HG02623 (cell line): ENCODE data around the gene NPR3.
"Not testable (repeated sequence)": the region's sequence is repeated elsewhere in the genome, so short reads cannot be mapped to it uniquely, and the experiment has no call there.

Experiments used
- ATAC-seq: cut with Tn5 transposase; IDR thresholded peaks from one replicate; pipeline ENCODE4 v1.9.1; 2021; ENCODE audit warnings: moderate library complexity; ENCODE audit not compliant: unreplicated experiment

Gene NPR3

DNA sequence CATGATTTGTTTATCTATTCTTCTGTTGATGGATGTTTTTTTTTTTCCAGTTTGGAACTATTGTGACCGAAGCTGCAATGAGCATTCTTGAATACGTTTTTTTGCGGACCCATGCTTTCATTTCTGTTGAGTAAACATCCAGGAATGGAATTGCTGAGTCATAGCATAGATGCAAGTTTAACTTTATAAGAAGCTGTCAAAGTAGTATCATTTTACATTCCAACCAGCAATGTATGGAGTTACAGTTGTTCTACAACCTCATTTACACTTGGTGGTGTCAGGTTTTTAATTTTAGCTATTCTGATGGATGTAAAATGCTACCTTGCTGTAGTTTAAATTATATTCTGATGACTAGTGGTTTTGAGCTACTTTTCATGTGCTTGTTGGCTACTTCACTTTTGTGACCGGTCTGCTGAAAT is 49.0 kb downstream of the NPR3 start:
- no peak for ATAC-seq

DNA sequence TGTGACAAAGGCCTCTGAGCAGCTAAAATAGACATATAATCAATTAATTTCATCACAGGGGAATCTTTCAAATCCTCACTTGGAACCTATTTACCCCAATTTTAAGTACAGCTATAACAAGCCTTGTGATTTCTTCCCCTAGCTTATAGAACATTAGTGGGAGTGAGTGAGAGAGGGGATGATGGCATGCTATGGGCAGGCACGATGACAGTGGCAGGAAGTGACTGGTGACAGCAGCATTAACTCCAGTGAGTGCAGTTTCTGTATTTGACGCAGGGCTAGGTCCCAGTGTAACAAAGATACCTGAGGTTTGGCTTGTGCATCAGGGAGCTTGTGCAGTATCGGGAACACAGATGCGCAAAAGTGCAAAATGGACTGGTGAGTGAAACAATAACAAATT is 54.1 kb downstream of the NPR3 start:
- ATAC-seq, result no peak

DNA sequence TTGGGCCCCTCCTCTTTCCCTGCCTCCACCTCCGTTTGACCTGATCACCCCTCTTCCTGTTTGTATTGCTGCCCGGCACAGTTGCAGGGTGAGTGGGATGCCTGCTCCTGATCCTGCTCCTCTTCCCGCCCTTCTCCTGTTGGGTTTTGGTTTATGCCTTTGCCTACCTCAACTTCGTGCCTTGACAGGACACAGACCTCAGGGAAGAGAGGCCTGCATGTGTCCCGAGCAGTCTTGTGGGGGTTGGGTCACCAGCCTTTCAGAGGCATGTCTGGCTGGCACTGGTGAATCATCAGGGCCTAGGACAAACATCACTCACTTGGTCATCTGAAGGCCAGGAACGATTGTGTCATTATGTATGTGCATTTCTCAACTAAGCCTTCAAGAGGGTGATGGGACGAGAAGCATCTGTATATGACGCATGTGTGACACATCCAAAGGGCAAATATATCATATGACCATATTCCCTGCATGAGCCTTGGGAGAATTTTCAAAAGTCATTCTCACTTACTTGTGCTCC is 56.9 kb downstream of the NPR3 start:
- no peak for ATAC-seq

GRCh38 chr5:32769711-32770110 is 58.6 kb downstream of the NPR3 start:
- ATAC-seq, result no peak

DNA sequence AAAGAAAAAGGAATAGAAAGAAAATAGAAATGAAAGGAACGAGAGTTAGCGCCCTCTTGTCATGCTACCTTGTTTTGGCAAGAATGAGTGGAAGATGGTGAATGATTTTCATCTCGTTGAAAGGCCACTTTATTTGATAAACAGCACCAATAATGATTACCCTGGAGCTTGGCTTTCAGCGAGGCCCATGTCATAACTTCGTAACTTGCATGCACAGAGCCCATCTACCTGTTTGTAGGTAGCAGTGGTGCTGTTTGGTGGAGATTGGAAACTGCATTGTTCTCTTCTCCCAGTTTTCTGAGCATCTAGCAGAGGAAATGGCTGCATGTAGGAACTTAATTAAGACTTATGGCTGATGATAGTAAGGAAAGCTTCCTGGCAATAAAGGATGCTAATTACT is 59.3 kb downstream of the NPR3 start:
- no peak for ATAC-seq

- ATAC-seq, result no peak
Observed at GRCh38 chr5:32771037-32771436, 59.9 kb downstream of the NPR3 start.

GRCh38 chr5:32773944-32774343 is 62.8 kb downstream of the NPR3 start:
- no peak for ATAC-seq

- no peak for ATAC-seq
Observed at GRCh38 chr5:32776200-32776599, 65.1 kb downstream of the NPR3 start.

DNA sequence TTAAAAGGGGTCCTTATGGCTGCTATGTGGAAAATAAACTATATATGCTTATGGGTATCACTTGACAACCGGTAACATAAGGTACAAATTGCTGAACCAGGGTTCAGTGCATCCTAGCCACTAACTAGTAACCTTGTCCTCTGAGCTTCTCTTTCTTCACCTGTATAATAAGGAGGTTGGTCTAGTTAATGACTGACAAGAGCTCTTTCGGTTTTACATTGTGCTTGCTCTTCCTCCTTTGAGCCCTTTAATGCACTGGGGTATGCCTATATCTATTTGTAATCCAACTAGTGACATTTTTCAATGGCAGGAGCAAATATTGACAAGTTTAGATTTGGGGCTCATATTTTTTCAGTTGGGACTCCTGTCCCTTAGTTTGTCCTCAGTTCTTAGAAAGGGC is 66.1 kb downstream of the NPR3 start:
- ATAC-seq, result no peak

DNA sequence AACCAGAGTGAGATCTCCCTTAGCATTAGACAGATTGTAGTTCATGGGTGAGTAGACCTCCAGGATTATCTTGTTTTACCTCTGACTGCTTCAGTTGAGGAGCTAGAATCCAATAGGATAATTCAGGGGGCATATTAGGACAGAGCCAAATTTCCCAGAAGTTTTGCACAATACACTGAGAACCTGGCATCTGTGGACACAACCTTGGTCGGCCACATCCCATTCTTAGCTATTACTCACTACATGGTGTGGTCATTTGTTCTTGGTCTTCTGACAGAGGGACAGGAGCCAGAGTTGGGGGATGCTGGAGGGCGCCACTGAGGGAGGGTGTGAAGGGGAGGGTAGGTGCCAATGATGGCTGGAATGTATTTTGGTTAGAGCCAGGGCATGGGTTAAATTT is 66.6 kb downstream of the NPR3 start:
- no peak for ATAC-seq

- ATAC-seq, result no peak
Observed at GRCh38 chr5:32778403-32778802, 67.3 kb downstream of the NPR3 start.

DNA sequence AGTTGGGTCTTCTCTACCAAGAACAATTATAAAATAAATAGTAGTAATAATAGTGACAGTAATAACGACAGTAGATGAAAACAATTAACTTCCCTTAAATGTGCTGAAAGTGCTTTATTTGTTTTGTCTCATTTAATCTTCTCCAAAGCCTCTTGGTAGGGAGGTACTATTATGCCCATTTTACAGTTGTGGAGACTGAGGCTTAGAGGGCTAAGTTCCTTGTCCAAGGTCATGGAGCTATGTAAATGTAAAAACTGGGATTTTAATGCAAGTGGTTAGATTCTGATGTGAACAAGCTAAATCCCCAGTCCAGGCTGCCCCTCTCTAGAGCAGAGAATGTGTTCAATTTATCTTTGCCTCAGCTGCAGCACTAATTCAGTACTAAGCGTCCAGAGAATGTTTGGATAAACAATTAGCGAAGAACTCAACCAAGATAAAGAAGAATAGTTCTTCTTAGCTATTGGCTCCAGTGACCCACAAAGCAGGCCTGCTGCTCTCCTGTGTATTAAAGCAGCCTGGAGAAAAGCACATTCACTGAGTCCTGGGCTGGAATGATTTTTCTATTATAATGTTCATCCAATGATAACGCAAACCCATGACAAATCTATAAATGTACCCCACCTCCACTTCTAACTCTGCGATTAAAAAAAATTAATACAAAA is 68.8 kb downstream of the NPR3 start:
- no peak for ATAC-seq

GRCh38 chr5:32780508-32780919 is 69.4 kb downstream of the NPR3 start:
- ATAC-seq, result no peak

GRCh38 chr5:32783661-32784060 is 72.5 kb downstream of the NPR3 start:
- ATAC-seq, result no peak

GRCh38 chr5:32785611-32786254 is 74.6 kb downstream of the NPR3 start:
- no peak for ATAC-seq

DNA sequence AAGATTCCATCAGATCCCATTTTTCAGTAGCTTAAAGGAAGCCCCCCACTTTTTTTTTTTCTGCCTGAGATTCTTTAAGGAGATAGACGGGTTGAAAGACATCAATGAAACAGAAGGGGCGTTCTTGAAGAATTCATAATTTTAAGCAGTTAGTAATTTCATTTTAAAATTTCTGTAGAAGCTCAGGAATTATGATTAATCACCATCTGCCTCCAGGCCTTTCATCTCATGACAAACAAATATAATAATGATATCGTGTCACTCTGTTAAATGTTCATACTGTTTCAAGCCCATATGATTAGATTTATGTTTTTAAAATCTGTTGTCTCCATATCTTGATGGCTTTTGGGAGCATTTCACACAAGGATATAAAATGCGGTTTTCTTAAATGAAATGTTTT is 75.2 kb downstream of the NPR3 start:
- no peak for ATAC-seq

DNA sequence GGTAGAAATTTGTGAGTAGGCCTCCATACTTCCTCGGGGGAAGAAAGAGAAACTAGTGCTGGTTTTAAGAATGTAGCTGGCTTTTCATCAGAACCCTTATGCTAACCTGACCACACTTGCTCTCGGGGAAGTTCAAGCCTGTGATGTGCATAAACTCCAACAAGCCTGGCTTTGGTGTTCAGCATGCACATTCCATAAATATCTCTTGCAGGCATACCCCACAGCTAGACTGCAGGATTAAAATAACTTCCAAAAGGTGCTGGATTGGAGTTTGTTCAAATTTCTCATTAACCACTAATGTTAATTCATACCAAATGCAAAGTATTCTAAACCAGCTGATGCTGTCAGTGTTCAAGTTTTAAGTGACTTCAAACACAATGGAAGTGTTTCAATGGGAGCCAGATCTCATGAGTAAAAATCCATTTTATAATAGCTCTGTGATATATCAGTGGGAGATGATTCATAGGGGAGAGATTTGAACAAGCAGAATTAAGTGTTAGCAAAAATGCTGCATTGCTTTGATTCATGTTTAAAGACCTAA is 79.4 kb downstream of the NPR3 start:
- no peak for ATAC-seq

- ATAC-seq, result no peak
Observed at GRCh38 chr5:32791536-32792243, 80.6 kb downstream of the NPR3 start.

DNA sequence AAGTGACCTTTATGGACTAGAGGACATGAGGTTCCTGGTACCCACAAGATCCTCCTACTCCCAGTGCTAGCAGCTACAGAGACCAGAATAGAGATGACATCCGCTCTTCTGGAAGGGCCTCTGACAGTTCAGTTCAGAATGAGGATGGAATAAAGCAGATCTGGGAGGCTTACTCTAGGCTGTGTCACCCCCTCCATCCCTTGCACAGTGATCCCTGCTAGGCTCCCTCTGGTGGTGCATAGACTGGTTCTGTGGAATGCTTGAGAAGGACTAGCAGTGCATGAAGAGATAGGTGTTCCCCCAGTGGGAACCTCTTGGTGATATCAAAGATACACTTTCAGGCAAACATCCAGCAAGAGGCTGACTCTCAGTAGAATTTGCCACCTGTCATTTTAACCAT is 83.0 kb downstream of the NPR3 start:
- no peak for ATAC-seq

DNA sequence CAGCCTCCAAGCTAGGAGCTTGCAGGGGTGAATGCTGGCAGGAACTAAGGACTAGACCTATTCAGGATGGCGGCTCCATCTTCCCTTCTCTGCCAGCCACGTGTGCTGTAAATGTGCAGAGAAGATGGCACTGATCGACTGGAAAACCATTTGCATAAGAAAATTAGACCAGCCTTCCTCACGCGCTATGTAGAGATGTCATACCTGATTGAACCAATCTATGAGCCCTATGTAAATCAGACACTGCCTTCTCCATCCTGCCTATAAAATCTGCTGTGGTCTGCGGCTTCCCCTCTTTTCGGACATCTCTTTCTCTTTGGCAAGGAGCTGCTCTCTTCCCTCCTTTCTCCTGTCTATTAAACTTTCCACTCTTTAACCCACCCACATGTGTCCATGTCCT is 91.6 kb downstream of the NPR3 start:
- no peak for ATAC-seq

GRCh38 chr5:32803656-32804055 is 92.5 kb downstream of the NPR3 start:
- ATAC-seq, result no peak

- not testable (repeated sequence) for ATAC-seq
Observed at GRCh38 chr5:32805462-32805861, 94.3 kb downstream of the NPR3 start.
